Measurements from ENCODE around the gene PCDHB3. TPM values are rescaled to one million over a fixed set of nuclear protein-coding genes. Genes with fewer than 3 reads are reported as not detected.
"Not testable (repeated sequence)": the region's sequence is repeated elsewhere in the genome, so short reads cannot be mapped to it uniquely, and the experiment has no call there.

Gene PCDHB3
- 0.85 TPM for polyA plus RNA-seq (2013, experiment 1 of 2; ENCODE audit: insufficient read length)
- polyA plus RNA-seq (2013, experiment 2 of 2; ENCODE audit: insufficient read length): 0.91 TPM

- DNase-seq: peak; percentile 24
These were observed at the start of gene PCDHB3 for GRCh38 chr5:141100243-141100805. PCDHB3 (plus strand) TSS chr5:141100473; CDS start chr5:141100650, 177 bp downstream.

GRCh38 chr5:141050622-141051520, 49.4 kb upstream of the PCDHB3 start, which contains the start of gene PCDHB1:
PCDHB1 (plus strand) TSS chr5:141051374; CDS start chr5:141051471, 97 bp downstream.
- DNase-seq: no peak

- no peak for DNase-seq
These were observed 48.8 kb upstream of the PCDHB3 start for GRCh38 chr5:141051521-141051866.

GRCh38 chr5:141077826-141078225, 22.4 kb upstream of the PCDHB3 start:
- DNase-seq: no peak

GRCh38 chr5:141082228-141082627, 18.0 kb upstream of the PCDHB3 start:
- DNase-seq: no peak

- DNase-seq: peak; percentile 24
These were observed 15.7 kb upstream of the PCDHB3 start for GRCh38 chr5:141084487-141084989.

- DNase-seq: peak; percentile 62
These were observed 5.6 kb upstream of the PCDHB3 start, which contains the start of gene PCDHB2 for GRCh38 chr5:141094481-141095262. PCDHB2 (plus strand) TSS chr5:141094615; CDS start chr5:141094791, 176 bp downstream.

- DNase-seq: no peak
These were observed 5.0 kb upstream of the PCDHB3 start for GRCh38 chr5:141095263-141095641.

GRCh38 chr5:141096181-141096580, 4.1 kb upstream of the PCDHB3 start:
- DNase-seq: not testable (repeated sequence)

- not testable (repeated sequence) for DNase-seq
These were observed 3.7 kb upstream of the PCDHB3 start for GRCh38 chr5:141096586-141096985.

- no peak for DNase-seq
These were observed 786 bp downstream of the PCDHB3 start for GRCh38 chr5:141101059-141101458.

- not testable (repeated sequence) for DNase-seq
These were observed 1.8 kb downstream of the PCDHB3 start for GRCh38 chr5:141102070-141102469.

GRCh38 chr5:141102471-141102870, 2.2 kb downstream of the PCDHB3 start:
- not testable (repeated sequence) for DNase-seq

- DNase-seq: no peak
These were observed 5.1 kb downstream of the PCDHB3 start for GRCh38 chr5:141105350-141105749.

- DNase-seq: no peak
These were observed 19.0 kb downstream of the PCDHB3 start for GRCh38 chr5:141119250-141119649.

- DNase-seq: no peak
These were observed 21.3 kb downstream of the PCDHB3 start, which contains the start of gene PCDHB4 for GRCh38 chr5:141121563-141121962. PCDHB4 (plus strand) TSS chr5:141121818; CDS start chr5:141121999, 181 bp downstream.

GRCh38 chr5:141121985-141122384, 21.7 kb downstream of the PCDHB3 start:
- DNase-seq: no peak

GRCh38 chr5:141123396-141124135, 23.3 kb downstream of the PCDHB3 start:
- not testable (repeated sequence) for DNase-seq

- no peak for DNase-seq
These were observed 27.0 kb downstream of the PCDHB3 start for GRCh38 chr5:141127305-141127704.

GRCh38 chr5:141135030-141135717, 34.9 kb downstream of the PCDHB3 start, which contains the start of gene PCDHB5:
PCDHB5 (plus strand) TSS chr5:141135206; CDS start chr5:141135435, 229 bp downstream.
- peak; percentile 3 for DNase-seq

- DNase-seq: no peak
These were observed 35.5 kb downstream of the PCDHB3 start for GRCh38 chr5:141135718-141136266.
